A549 (cell line): ENCODE data around the gene B4GALT2. TPM values are rescaled to one million over a fixed set of nuclear protein-coding genes. Genes with fewer than 3 reads are reported as not detected.

ENCODE experiments used
- ATAC-seq, 2 experiments: fragments of 200-7000 bp in 1 of 2; fragments of >200 bp in 1 of 2; cut with Nextera tagmentation in 1 of 2; cut with Tn5 transposase in 1 of 2; 3 replicates each; pipeline versions ENCODE4 v1.8.0 to v1.9.1; 2018 to 2020; ENCODE audit warnings: mild to moderate bottlenecking in 1 of 2, moderate library complexity in 1 of 2
- CTCF ChIA-PET: fragments of 300-600 bp; sonication (Branson Sonifier 250); formaldehyde crosslinking; extraction: SDS; loops from one replicate; lab custom pipeline; 2021; ENCODE audit warnings: antibody characterized with exemption, inconsistent platforms; lab: Yijun Ruan, JAX
- POLR2A ChIA-PET: fragments of 350-600 bp; formaldehyde crosslinking; extraction: SDS; loops from one replicate; lab custom pipeline; 2021; ENCODE audit warnings: antibody characterized with exemption, inconsistent platforms; lab: Yijun Ruan, JAX
- DNase-seq, 2 experiments: peaks; one replicate each; pipeline versions ENCODE4 v3.0.0 to v3.0.0-alpha.2; 2011 to 2016; ENCODE audit warnings: low read depth in 1 of 2, low spot score in 1 of 2
- FAIRE-seq: peaks from 2 replicates; lab custom pipeline; 2011; peaks lifted over from hg19 to GRCh38; lab: Jason Lieb, UNC
- H3K27ac ChIP-seq, 2 experiments: fragments of >200 bp; sonication (Bioruptor Twin); formaldehyde crosslinking; 3 replicates each; pipeline ENCODE4 v1.5.1; 2016 to 2017
- H3K4me1 ChIP-seq: fragments of >200 bp; sonication (Bioruptor Twin); formaldehyde crosslinking; 3 replicates; pipeline ENCODE4 v1.6.1; 2016
- H3K4me2 ChIP-seq: fragments of >200 bp; sonication (Bioruptor Twin); formaldehyde crosslinking; 3 replicates; pipeline ENCODE4 v1.6.1; 2016
- H3K4me3 ChIP-seq: fragments of >200 bp; sonication (Bioruptor Twin); formaldehyde crosslinking; 3 replicates; pipeline ENCODE4 v1.5.1; 2016
- H3K9me3 ChIP-seq: fragments of >200 bp; sonication (Bioruptor Twin); formaldehyde crosslinking; 3 replicates; pipeline ENCODE4 v1.6.1; 2016
- ATOH8 ChIP-seq: fragments of 250-450 bp; sonication (Bioruptor Pico); IDR thresholded peaks from 2 replicates; pipeline ENCODE4 v1.5.0; 2020; ENCODE audit warnings: low read depth, mild to moderate bottlenecking, moderate library complexity
- CHD2 ChIP-seq: fragments of 150-350 bp; IDR thresholded peaks from 2 replicates; pipeline ENCODE4 v1.6.1; 2014; ENCODE audit warnings: low read length; ENCODE audit not compliant: partially characterized antibody
- CTCF ChIP-seq: fragments of >200 bp; sonication (Bioruptor Twin); formaldehyde crosslinking; IDR thresholded peaks from 3 replicates; pipeline ENCODE4 v1.5.1; 2016
- EHF ChIP-seq: fragments of 250-450 bp; sonication (Bioruptor Pico); IDR thresholded peaks from 2 replicates; pipeline ENCODE4 v1.5.0; 2020; ENCODE audit warnings: mild to moderate bottlenecking
- FOSB ChIP-seq: fragments of 250-450 bp; sonication (Bioruptor Pico); IDR thresholded peaks from 2 replicates; pipeline ENCODE4 v1.5.0; 2020; ENCODE audit warnings: mild to moderate bottlenecking, moderate library complexity
- FOSL2 ChIP-seq, 2 experiments: fragments of 450-650 bp in 1 of 2; fragments of >200 bp in 1 of 2; sonication (Bioruptor Twin) in 1 of 2; formaldehyde crosslinking; IDR thresholded peaks; 2 replicates each; pipeline versions ENCODE4 v1.5.0 to v1.6.1; 2016 to 2020; ENCODE audit warnings: mild to moderate bottlenecking in 1 of 2, moderate library complexity in 1 of 2
- GATA3 ChIP-seq: IDR thresholded peaks from 2 replicates; pipeline ENCODE4 v1.6.1; 2012; ENCODE audit warnings: borderline replicate concordance
- HES2 ChIP-seq: fragments of >200 bp; sonication (Bioruptor Twin); formaldehyde crosslinking; IDR thresholded peaks from 2 replicates; pipeline ENCODE4 v1.6.1; 2016
- HOXB13 ChIP-seq: fragments of 250-450 bp; sonication (Bioruptor Pico); IDR thresholded peaks from 2 replicates; pipeline ENCODE4 v1.5.0; 2020; ENCODE audit warnings: low read depth, mild to moderate bottlenecking, moderate library complexity
- NR3C1 ChIP-seq: fragments of >200 bp; sonication (Bioruptor Twin); formaldehyde crosslinking; IDR thresholded peaks from 3 replicates; pipeline ENCODE4 v1.6.1; 2017
- REST ChIP-seq: fragments of 200-600 bp; sonication (generic); IDR thresholded peaks from 2 replicates; pipeline ENCODE4 v1.6.1; 2016; ENCODE audit warnings: antibody characterized with exemption, mild to moderate bottlenecking, moderate library complexity
- USF2 ChIP-seq: fragments of 450-650 bp; IDR thresholded peaks from 2 replicates; pipeline ENCODE4 v1.6.1; 2014; ENCODE audit warnings: antibody characterized with exemption
- ZC3H11A ChIP-seq: fragments of 450-650 bp; IDR thresholded peaks from 2 replicates; pipeline ENCODE4 v1.6.1; 2014; ENCODE audit warnings: antibody characterized with exemption, mild to moderate bottlenecking
- WGBS: methylation state at CpG from one replicate; pipeline ENCODE4 v1.1.6; 2017; ENCODE audit errors: missing lambda C conversion rate; 5-methylcytosine and 5-hydroxymethylcytosine counted together
- polyA plus RNA-seq, 4 experiments: library from polyadenylated mRNA; depleted of rRNA in 3 of 4; stranded (reverse); fragments of >200 nt; fragmentation: RNase III in 1 of 4; extraction: RNeasy Plus Mini Kit Qiagen cat#74134 plus additional on column Dnase treatment in 1 of 4; gene quantifications; 2 replicates in 3 of 4; 3 replicates in 1 of 4; pipeline ENCODE4 v1.2.3, GENCODE V29; 2011 to 2017

The B4GALT2 gene
- polyA plus RNA-seq, 2 of the 4 experiments (the other 2 are of a cell fraction): 19.0 to 35.8 TPM

GRCh38 chr1:43963006-43963405 lies 16.0 kb upstream of the B4GALT2 start:
- no peak for TF ChIP-seq CTCF
- TF ChIP-seq GATA3: no peak
- TF ChIP-seq NR3C1: no peak
- no peak for TF ChIP-seq HOXB13 (CRISPR knock-in tag)
- TF ChIP-seq CHD2: no peak
- no peak for TF ChIP-seq FOSB
- TF ChIP-seq EHF (CRISPR knock-in tag): no peak
- no peak for ATAC-seq
- Histone ChIP-seq H3K27ac (no peak overlapping the region), H3K4me2 (no peak overlapping the region), H3K4me3 (no peak overlapping the region), H3K9me3 (no peaks in the 10 kb centered on the region), H3K4me1 (no peaks in the 10 kb centered on the region)
- POLR2A ChIA-PET: no interaction called here
- FAIRE-seq: no peak
- CTCF ChIA-PET: interaction anchor here (2.0 kb wide), 1 partner anchor 13 kb away, joined by 5 read pairs; no protein-coding TSS in a partner anchor
- DNase-seq: no peak
- WGBS: 100% methylated on average over 1 of the region's 3 CpGs

- no peak for ATAC-seq
- CTCF ChIA-PET: interaction anchor here (1.0 to 2.0 kb wide), 3 partner anchors 14 to 42 kb away, joined by 3 to 9 read pairs (median 5); no protein-coding TSS in a partner anchor
Observed at GRCh38 chr1:43963890-43964289, 15.1 kb upstream of the B4GALT2 start.

More at GRCh38 chr1:43963890-43964289, 15.1 kb upstream of the B4GALT2 start:
- 94% methylated on average over 4 of the region's 5 CpGs for WGBS
- Histone ChIP-seq H3K27ac (no peak overlapping the region), H3K4me2 (no peak overlapping the region), H3K9me3 (no peaks in the 10 kb centered on the region), H3K4me1 (no peaks in the 10 kb centered on the region), H3K4me3 (no peak overlapping the region)
- no peak for FAIRE-seq
- POLR2A ChIA-PET: no interaction called here
- TF ChIP-seq CHD2: no peak
- no peak for TF ChIP-seq ZC3H11A
- TF ChIP-seq USF2: no peak
- TF ChIP-seq HES2: no peak
- TF ChIP-seq REST: no peak
- no peak for TF ChIP-seq FOSL2 (IDR thresholded peaks at IDR 0.05)
- TF ChIP-seq FOSL2 (CRISPR knock-in tag; IDR thresholded peaks at IDR 0.05): no peak
- no peak for TF ChIP-seq ATOH8 (CRISPR knock-in tag)
- TF ChIP-seq GATA3: no peak
- TF ChIP-seq, all 56 proteins: peak for 0
- DNase-seq: no peak
